GM23338 (cell line): ENCODE results near the gene GLCE. TPM values are rescaled to one million over a fixed set of nuclear protein-coding genes. Genes with fewer than 3 reads are reported as not detected.

Source experiments
- ATAC-seq: fragments of 200-7000 bp; cut with Tn5 transposase; 3 replicates; pipeline ENCODE4 v1.9.1; 2020
- DNase-seq: peaks from one replicate; pipeline ENCODE4 v3.0.0-alpha.2; 2015; ENCODE audit warnings: low spot score
- H2AFZ ChIP-seq: fragments of 200-600 bp; sonication (generic); 2 replicates; pipeline ENCODE4 v1.8.0; 2016; ENCODE audit warnings: antibody characterized with exemption, mild to moderate bottlenecking, moderate library complexity
- H3F3A ChIP-seq: fragments of 200-600 bp; sonication (generic); replicated peaks from 2 replicates; pipeline ENCODE4 v1.8.0; 2017; ENCODE audit warnings: antibody characterized with exemption, mixed run types, low read depth
- H3K27ac ChIP-seq: fragments of 200-600 bp; sonication (generic); 2 replicates; pipeline ENCODE4 v1.6.1; 2016; ENCODE audit warnings: low read depth
- H3K27me3 ChIP-seq: fragments of 200-600 bp; sonication (generic); 2 replicates; pipeline ENCODE4 v1.8.0; 2016; ENCODE audit warnings: mild to moderate bottlenecking, mixed run types, moderate library complexity; ENCODE audit not compliant: insufficient read depth
- H3K36me3 ChIP-seq: fragments of 200-600 bp; sonication (generic); 2 replicates; pipeline ENCODE4 v1.8.0; 2016; ENCODE audit warnings: mild to moderate bottlenecking; ENCODE audit not compliant: insufficient read depth
- H3K4me1 ChIP-seq: fragments of 200-600 bp; sonication (generic); 2 replicates; pipeline ENCODE4 v1.8.0; 2016; ENCODE audit warnings: mild to moderate bottlenecking, moderate library complexity; ENCODE audit not compliant: insufficient read depth
- H3K4me2 ChIP-seq: fragments of 200-600 bp; sonication (generic); 2 replicates; pipeline ENCODE4 v1.7.1; 2017; ENCODE audit warnings: mixed run types
- H3K4me3 ChIP-seq: fragments of 200-600 bp; sonication (generic); 2 replicates; pipeline ENCODE4 v1.6.1; 2016; ENCODE audit warnings: mixed run types
- H3K79me2 ChIP-seq: fragments of 200-600 bp; sonication (generic); replicated peaks from 2 replicates; pipeline ENCODE4 v1.8.0; 2017; ENCODE audit warnings: mild to moderate bottlenecking; ENCODE audit not compliant: insufficient read depth
- H3K9me2 ChIP-seq: fragments of 200-600 bp; sonication (generic); 2 replicates; pipeline ENCODE4 v1.8.0; 2017; ENCODE audit not compliant: insufficient read depth
- H4K20me1 ChIP-seq: fragments of 200-600 bp; sonication (generic); replicated peaks from 2 replicates; pipeline ENCODE4 v1.8.0; 2017; ENCODE audit warnings: mild to moderate bottlenecking; ENCODE audit not compliant: insufficient read depth
- H3K27ac Mint-ChIP-seq: 2 replicates; pipeline ENCODE4 v1.8.0; 2020; ENCODE audit warnings: inconsistent platforms, mild to moderate bottlenecking, moderate library complexity, mixed read lengths
- H3K27me3 Mint-ChIP-seq: 3 replicates; pipeline ENCODE4 v1.8.0; 2022; ENCODE audit warnings: low read depth, mild to moderate bottlenecking, moderate library complexity, mixed read lengths, inconsistent platforms; ENCODE audit not compliant: insufficient read depth, poor library complexity
- H3K36me3 Mint-ChIP-seq: 3 replicates; pipeline ENCODE4 v1.8.0; 2021; ENCODE audit warnings: low read depth, mild to moderate bottlenecking, inconsistent platforms, moderate library complexity, mixed read lengths
- H3K4me1 Mint-ChIP-seq: 3 replicates; pipeline ENCODE4 v1.8.0; 2020; ENCODE audit warnings: mild to moderate bottlenecking, inconsistent platforms, mixed read lengths
- H3K4me3 Mint-ChIP-seq: 3 replicates; pipeline ENCODE4 v1.8.0; 2021; ENCODE audit warnings: moderate library complexity, mild to moderate bottlenecking, inconsistent platforms, mixed read lengths
- H3K9me3 Mint-ChIP-seq: 3 replicates; pipeline ENCODE4 v1.8.0; 2020; ENCODE audit warnings: moderate library complexity, mild to moderate bottlenecking, inconsistent platforms, mixed read lengths
- CREB1 ChIP-seq: fragments of 250-450 bp; sonication (Bioruptor Pico); IDR thresholded peaks from 2 replicates; pipeline ENCODE4 v1.5.0; 2020; ENCODE audit warnings: low read depth, mild to moderate bottlenecking, moderate library complexity
- EZH2 ChIP-seq: fragments of 200-600 bp; sonication (generic); IDR thresholded peaks from one replicate; pipeline ENCODE4 v1.8.0; 2017; ENCODE audit warnings: antibody characterized with exemption, mild to moderate bottlenecking, low read depth; ENCODE audit not compliant: unreplicated experiment
- EZH2phosphoT487 ChIP-seq: fragments of 200-600 bp; sonication (generic); IDR thresholded peaks from one replicate; pipeline ENCODE4 v1.8.1; 2018; ENCODE audit warnings: antibody characterized with exemption; ENCODE audit not compliant: unreplicated experiment
- JUNB ChIP-seq: IDR thresholded peaks from one replicate; pipeline ENCODE4 v1.6.1; 2016; ENCODE audit warnings: antibody characterized with exemption; ENCODE audit not compliant: unreplicated experiment
- NANOG ChIP-seq: IDR thresholded peaks from 2 replicates; pipeline ENCODE4 v1.6.1; 2016; ENCODE audit warnings: antibody characterized with exemption, borderline replicate concordance
- POLR2AphosphoS5 ChIP-seq: IDR thresholded peaks from 2 replicates; pipeline ENCODE4 v1.6.1; 2016; ENCODE audit warnings: antibody characterized with exemption, low read depth
- STAT1 ChIP-seq: IDR thresholded peaks from one replicate; pipeline ENCODE4 v1.6.1; 2016; ENCODE audit warnings: antibody characterized with exemption; ENCODE audit not compliant: unreplicated experiment
- ZNF114 ChIP-seq: fragments of 250-450 bp; sonication (Bioruptor Pico); IDR thresholded peaks from 2 replicates; pipeline ENCODE4 v1.5.0; 2020; ENCODE audit warnings: mild to moderate bottlenecking, moderate library complexity
- ZNF331 ChIP-seq: fragments of 250-450 bp; sonication (Bioruptor Pico); IDR thresholded peaks from 2 replicates; pipeline ENCODE4 v1.5.0; 2020; ENCODE audit warnings: low read depth, mild to moderate bottlenecking, moderate library complexity
- polyA plus RNA-seq: library from polyadenylated mRNA; unstranded; fragments of >200 nt; fragmentation: Nextera tagmentation; extraction: Ambion mirVana; gene quantifications from 2 replicates; pipeline ENCODE4 v1.2.1, GENCODE V29; 2016
- total RNA-seq: library from RNA; depleted of rRNA; stranded (reverse); fragments of >200 nt; shearing (Covaris generic); gene quantifications from 2 replicates; pipeline ENCODE4 v1.2.3, GENCODE V29; 2014
- TF ChIP-seq, protein P1 (sequence below): fragments of 250-450 bp; sonication (Bioruptor Pico); IDR thresholded peaks from 2 replicates; pipeline ENCODE4 v1.5.0; 2020; ENCODE audit warnings: mild to moderate bottlenecking, moderate library complexity
- TF ChIP-seq, protein P2 (sequence below): IDR thresholded peaks from 2 replicates; pipeline ENCODE4 v1.6.1; 2016; ENCODE audit warnings: antibody characterized with exemption
- TF ChIP-seq, protein P3 (sequence below): IDR thresholded peaks from one replicate; pipeline ENCODE4 v1.6.1; 2018; ENCODE audit warnings: antibody characterized with exemption; ENCODE audit not compliant: unreplicated experiment
- TF ChIP-seq, protein P4 (sequence below), 2 experiments: fragments of 200-600 bp in 1 of 2; sonication (generic) in 1 of 2; conservative IDR thresholded peaks; 2 replicates each; pipeline versions ENCODE4 v1.5.1 to v1.6.1; 2016 to 2017; ENCODE audit warnings: antibody characterized with exemption in 2 of 2, low read depth in 2 of 2, mild to moderate bottlenecking in 2 of 2, moderate library complexity in 1 of 2

Gene GLCE
- total and polyA plus RNA-seq, 2 experiments from 2014 or later = 7.5 to 15.5 TPM

DNA sequence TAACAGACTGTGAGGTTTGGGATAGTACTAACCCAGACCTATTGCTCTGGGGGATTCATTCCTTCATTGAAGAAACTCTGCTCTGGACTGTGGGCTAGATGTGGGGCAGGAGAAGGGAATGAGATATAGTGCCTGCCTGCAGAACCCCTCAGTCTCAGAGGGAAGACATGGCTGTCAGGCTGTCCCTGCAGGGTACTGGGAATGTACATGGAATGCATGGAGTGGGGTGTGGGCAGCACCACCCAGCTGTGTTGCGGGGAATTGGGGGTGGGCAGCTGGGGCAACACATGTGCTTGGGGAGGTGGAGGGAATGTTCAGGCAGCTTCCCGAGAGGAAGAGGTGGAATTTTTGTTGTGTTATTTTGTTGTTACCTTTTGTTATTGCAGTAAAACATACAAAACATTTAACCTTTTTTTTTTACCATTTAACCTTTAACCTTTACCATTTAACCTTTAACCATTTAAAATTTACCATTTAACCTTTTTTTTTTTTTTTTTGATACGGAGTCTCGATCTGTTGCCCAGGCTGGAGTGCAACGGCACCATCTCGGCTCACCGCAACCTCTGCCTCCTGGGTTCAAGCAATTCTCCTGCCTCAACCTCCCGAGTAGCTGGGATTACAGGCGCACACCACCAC is 145.6 kb downstream of the GLCE start:
- ATAC-seq (peak; percentile 34; the same call in 2 of the 3 replicates), DNase-seq (no peak)
- Mint-ChIP-seq H3K9me3 (no peaks in the 10 kb centered on the region), H3K4me3 (no peak overlapping the region), H3K27me3 (peaks cover 19% of the 10 kb centered on the region), H3K36me3 (peaks cover 12% of the 10 kb centered on the region), H3K27ac (no peak overlapping the region), H3K4me1 (peaks cover 17% of the 10 kb centered on the region)
- H3F3A ChIP-seq = no peaks in the 10 kb centered on the region
- no peak for TF ChIP-seq JUNB
- TF ChIP-seq CREB1 (CRISPR knock-in tag) = no peak
- TF ChIP-seq STAT1 = no peak
- TF ChIP-seq, protein P1, sequence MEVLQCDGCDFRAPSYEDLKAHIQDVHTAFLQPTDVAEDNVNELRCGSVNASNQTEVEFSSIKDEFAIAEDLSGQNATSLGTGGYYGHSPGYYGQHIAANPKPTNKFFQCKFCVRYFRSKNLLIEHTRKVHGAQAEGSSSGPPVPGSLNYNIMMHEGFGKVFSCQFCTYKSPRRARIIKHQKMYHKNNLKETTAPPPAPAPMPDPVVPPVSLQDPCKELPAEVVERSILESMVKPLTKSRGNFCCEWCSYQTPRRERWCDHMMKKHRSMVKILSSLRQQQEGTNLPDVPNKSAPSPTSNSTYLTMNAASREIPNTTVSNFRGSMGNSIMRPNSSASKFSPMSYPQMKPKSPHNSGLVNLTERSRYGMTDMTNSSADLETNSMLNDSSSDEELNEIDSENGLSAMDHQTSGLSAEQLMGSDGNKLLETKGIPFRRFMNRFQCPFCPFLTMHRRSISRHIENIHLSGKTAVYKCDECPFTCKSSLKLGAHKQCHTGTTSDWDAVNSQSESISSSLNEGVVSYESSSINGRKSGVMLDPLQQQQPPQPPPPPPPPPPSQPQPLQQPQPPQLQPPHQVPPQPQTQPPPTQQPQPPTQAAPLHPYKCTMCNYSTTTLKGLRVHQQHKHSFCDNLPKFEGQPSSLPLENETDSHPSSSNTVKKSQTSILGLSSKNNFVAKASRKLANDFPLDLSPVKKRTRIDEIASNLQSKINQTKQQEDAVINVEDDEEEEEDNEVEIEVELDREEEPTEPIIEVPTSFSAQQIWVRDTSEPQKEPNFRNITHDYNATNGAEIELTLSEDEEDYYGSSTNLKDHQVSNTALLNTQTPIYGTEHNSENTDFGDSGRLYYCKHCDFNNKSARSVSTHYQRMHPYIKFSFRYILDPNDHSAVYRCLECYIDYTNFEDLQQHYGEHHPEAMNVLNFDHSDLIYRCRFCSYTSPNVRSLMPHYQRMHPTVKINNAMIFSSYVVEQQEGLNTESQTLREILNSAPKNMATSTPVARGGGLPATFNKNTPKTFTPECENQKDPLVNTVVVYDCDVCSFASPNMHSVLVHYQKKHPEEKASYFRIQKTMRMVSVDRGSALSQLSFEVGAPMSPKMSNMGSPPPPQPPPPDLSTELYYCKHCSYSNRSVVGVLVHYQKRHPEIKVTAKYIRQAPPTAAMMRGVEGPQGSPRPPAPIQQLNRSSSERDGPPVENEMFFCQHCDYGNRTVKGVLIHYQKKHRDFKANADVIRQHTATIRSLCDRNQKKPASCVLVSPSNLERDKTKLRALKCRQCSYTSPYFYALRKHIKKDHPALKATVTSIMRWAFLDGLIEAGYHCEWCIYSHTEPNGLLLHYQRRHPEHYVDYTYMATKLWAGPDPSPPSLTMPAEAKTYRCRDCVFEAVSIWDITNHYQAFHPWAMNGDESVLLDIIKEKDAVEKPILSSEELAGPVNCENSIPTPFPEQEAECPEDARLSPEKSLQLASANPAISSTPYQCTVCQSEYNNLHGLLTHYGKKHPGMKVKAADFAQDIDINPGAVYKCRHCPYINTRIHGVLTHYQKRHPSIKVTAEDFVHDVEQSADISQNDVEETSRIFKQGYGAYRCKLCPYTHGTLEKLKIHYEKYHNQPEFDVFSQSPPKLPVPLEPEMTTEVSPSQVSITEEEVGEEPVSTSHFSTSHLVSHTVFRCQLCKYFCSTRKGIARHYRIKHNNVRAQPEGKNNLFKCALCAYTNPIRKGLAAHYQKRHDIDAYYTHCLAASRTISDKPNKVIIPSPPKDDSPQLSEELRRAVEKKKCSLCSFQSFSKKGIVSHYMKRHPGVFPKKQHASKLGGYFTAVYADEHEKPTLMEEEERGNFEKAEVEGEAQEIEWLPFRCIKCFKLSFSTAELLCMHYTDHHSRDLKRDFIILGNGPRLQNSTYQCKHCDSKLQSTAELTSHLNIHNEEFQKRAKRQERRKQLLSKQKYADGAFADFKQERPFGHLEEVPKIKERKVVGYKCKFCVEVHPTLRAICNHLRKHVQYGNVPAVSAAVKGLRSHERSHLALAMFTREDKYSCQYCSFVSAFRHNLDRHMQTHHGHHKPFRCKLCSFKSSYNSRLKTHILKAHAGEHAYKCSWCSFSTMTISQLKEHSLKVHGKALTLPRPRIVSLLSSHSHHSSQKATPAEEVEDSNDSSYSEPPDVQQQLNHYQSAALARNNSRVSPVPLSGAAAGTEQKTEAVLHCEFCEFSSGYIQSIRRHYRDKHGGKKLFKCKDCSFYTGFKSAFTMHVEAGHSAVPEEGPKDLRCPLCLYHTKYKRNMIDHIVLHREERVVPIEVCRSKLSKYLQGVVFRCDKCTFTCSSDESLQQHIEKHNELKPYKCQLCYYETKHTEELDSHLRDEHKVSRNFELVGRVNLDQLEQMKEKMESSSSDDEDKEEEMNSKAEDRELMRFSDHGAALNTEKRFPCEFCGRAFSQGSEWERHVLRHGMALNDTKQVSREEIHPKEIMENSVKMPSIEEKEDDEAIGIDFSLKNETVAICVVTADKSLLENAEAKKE (CRISPR knock-in tag) = no peak
- TF ChIP-seq POLR2AphosphoS5 = no peak
- no peak for TF ChIP-seq EZH2phosphoT487
- TF ChIP-seq ZNF114 (CRISPR knock-in tag) = no peak
- no peak for TF ChIP-seq ZNF331 (CRISPR knock-in tag)
- TF ChIP-seq, protein P2, sequence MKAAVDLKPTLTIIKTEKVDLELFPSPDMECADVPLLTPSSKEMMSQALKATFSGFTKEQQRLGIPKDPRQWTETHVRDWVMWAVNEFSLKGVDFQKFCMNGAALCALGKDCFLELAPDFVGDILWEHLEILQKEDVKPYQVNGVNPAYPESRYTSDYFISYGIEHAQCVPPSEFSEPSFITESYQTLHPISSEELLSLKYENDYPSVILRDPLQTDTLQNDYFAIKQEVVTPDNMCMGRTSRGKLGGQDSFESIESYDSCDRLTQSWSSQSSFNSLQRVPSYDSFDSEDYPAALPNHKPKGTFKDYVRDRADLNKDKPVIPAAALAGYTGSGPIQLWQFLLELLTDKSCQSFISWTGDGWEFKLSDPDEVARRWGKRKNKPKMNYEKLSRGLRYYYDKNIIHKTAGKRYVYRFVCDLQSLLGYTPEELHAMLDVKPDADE = no peak
- TF ChIP-seq EZH2 = no peak
- TF ChIP-seq, protein P3, sequence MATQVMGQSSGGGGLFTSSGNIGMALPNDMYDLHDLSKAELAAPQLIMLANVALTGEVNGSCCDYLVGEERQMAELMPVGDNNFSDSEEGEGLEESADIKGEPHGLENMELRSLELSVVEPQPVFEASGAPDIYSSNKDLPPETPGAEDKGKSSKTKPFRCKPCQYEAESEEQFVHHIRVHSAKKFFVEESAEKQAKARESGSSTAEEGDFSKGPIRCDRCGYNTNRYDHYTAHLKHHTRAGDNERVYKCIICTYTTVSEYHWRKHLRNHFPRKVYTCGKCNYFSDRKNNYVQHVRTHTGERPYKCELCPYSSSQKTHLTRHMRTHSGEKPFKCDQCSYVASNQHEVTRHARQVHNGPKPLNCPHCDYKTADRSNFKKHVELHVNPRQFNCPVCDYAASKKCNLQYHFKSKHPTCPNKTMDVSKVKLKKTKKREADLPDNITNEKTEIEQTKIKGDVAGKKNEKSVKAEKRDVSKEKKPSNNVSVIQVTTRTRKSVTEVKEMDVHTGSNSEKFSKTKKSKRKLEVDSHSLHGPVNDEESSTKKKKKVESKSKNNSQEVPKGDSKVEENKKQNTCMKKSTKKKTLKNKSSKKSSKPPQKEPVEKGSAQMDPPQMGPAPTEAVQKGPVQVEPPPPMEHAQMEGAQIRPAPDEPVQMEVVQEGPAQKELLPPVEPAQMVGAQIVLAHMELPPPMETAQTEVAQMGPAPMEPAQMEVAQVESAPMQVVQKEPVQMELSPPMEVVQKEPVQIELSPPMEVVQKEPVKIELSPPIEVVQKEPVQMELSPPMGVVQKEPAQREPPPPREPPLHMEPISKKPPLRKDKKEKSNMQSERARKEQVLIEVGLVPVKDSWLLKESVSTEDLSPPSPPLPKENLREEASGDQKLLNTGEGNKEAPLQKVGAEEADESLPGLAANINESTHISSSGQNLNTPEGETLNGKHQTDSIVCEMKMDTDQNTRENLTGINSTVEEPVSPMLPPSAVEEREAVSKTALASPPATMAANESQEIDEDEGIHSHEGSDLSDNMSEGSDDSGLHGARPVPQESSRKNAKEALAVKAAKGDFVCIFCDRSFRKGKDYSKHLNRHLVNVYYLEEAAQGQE = no peak
- TF ChIP-seq, protein P4, sequence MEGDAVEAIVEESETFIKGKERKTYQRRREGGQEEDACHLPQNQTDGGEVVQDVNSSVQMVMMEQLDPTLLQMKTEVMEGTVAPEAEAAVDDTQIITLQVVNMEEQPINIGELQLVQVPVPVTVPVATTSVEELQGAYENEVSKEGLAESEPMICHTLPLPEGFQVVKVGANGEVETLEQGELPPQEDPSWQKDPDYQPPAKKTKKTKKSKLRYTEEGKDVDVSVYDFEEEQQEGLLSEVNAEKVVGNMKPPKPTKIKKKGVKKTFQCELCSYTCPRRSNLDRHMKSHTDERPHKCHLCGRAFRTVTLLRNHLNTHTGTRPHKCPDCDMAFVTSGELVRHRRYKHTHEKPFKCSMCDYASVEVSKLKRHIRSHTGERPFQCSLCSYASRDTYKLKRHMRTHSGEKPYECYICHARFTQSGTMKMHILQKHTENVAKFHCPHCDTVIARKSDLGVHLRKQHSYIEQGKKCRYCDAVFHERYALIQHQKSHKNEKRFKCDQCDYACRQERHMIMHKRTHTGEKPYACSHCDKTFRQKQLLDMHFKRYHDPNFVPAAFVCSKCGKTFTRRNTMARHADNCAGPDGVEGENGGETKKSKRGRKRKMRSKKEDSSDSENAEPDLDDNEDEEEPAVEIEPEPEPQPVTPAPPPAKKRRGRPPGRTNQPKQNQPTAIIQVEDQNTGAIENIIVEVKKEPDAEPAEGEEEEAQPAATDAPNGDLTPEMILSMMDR (conservative IDR thresholded peaks at IDR 0.05; ENCODE audit: low read depth in 2 of 2) = no peak
- no peak for TF ChIP-seq NANOG
- H3K27me3 ChIP-seq = 0 out of 2 replicates have a peak, but pooled peaks cover 2% of the 10 kb centered on the region
- H3K4me2 ChIP-seq = no peak overlapping the region
- peaks cover 12% of the 10 kb centered on the region for H3K4me1 ChIP-seq
- H3K36me3 ChIP-seq = 0 out of 2 replicates have a peak, but pooled peaks cover 4% of the 10 kb centered on the region
- peak overlapping the region; percentile 75; the same call in 1 of the 2 replicates for H3K27ac ChIP-seq
- H3K9me2 ChIP-seq = no peaks in the 10 kb centered on the region
- H3K79me2 ChIP-seq = peaks cover 7% of the 10 kb centered on the region
- H2AFZ ChIP-seq = no peak overlapping the region
- peaks cover 3% of the 10 kb centered on the region; the same call in 1 of the 2 replicates for H4K20me1 ChIP-seq
- no peak overlapping the region for H3K4me3 ChIP-seq
